ENCODE data around the gene LRRC14B.
"Not testable (repeated sequence)": the region's sequence is repeated elsewhere in the genome, so short reads cannot be mapped to it uniquely, and the experiment has no call there.

Gene LRRC14B

GRCh38 chr5:215256-215655, 24.0 kb downstream of the LRRC14B start:
- not testable (repeated sequence) for DNase-seq

DNA sequence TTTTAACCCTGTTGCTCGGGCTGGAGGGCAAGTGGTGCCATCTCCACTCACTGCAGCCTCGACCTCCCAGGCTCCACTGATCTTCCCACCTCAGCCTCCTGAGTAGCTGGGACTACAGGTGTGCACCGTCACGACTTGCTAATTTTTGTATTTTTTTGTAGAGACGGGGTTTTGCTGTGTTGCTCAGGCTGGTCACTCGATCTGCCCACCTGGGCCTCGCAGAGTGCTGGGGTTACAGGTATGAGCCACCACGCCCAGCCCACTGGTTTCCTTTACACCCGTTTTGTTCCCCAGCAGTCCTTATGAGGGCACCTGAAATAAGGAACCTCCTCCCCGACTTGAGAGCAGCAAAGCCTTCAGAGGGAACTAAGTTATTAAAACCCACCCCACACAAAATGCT, 24.8 kb downstream of the LRRC14B start:
- DNase-seq = not testable (repeated sequence)

GRCh38 chr5:217494-218456, 26.5 kb downstream of the LRRC14B start, which contains the start of the genes CCDC127 and SDHA:
Gene CCDC127 (minus strand): TSS chr5:218153. CDS start chr5:216849, 1,304 bp downstream.
Gene SDHA (plus strand): TSS chr5:218320. CDS start chr5:218356, 36 bp downstream.
- peak; percentile 99 for DNase-seq

GRCh38 chr5:218457-219291, 27.4 kb downstream of the LRRC14B start:
- DNase-seq = peak; percentile 53

DNA sequence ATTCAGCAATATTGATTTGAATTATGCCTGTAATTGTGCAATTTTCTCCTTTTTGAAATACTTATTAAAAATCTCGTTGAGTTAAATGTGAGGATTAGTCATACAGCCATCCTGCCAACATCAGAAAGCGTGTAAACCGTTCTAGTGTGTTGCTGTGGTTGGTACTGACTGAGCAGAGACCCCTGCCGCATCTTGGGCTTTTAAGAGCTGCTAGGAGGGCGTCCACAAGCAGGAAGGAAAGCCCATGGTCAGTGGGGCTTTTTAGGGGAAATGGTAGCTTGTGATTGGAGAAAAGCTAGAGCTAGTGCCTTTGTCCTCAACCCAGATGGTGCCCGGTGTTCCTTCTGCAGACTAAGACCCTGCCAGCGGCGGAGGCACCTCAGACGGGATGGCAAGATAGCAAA, 28.2 kb downstream of the LRRC14B start:
- DNase-seq = peak; percentile 27

GRCh38 chr5:219991-220390, 28.7 kb downstream of the LRRC14B start:
- DNase-seq = peak; percentile 53

DNA sequence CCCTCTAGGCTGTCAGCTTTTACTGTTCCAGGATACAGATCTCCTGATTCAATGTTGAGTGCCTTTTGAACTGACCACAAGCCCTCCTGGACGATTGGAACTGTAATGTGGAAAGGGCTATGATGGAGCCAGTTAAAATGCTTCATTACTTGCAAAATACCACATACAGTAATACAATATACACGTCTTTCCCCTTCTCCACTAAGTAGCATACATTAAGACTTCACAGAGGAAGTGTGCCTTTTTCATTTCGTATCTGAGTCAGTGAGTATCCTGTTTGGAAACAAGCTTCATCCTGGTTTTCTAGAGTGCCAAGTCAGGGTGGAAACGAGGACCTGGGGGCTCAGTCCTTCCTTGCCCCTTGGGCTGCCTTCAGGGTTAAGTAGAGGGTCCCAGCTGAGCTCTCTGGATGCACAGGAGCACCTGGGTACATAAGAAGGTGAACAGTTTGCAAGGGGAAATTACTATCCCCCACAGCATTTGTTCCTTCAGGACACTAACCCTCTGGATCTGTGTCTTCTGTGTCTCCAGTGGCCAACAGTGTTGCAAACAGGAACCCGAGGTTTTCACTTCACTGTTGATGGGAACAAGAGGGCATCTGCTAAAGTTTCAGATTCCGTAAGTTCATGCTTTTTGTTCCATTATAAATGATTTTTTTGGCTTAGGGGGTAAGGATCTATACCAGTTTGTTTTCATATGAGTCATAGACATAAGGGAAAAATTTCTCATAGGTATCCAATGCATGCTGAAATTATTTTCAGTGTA, 31.8 kb downstream of the LRRC14B start:
- peak; percentile 54 for DNase-seq

GRCh38 chr5:223791-224190, 32.5 kb downstream of the LRRC14B start:
- DNase-seq = no peak

GRCh38 chr5:225334-225733, 34.0 kb downstream of the LRRC14B start:
- DNase-seq = no peak

DNA sequence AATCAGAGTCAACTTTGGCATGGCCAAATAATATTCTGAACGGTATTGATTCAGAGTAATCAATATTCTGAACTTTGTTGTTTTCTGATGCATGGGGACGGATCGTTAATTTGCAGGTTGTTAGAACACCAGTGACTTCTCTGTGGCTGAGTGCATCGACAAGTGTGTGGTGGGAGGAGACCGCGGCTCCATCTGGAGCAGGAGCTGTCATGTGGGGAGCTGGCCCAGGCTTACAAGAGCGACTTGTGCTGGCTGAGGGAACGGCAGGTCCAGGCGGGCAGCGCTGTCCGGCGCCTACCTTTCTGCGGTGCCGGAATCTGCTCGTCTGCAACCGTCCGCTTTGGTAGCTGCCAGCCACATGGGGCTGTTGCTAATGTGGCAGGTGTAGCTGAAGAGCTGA, 36.1 kb downstream of the LRRC14B start:
- not testable (repeated sequence) for DNase-seq

DNA sequence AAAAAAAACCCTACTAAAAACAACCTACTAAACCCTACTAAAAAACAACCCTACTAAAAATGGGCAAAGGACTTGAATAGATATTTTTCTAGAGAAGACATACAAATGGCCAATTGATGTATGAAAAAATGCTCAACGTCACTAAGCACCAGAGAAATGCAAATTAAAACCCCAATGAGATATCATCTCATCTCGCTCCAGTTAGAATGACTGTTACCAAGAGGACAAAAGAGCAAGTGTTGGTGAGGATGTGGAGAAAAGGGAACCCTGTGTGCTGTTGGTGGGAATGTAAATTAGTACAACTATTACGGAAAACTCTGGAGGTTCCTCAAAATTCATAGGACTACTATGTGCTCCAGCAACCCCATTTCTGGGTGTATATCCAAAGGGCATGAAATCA, 37.6 kb downstream of the LRRC14B start:
- DNase-seq = no peak

GRCh38 chr5:230711-231110, 39.4 kb downstream of the LRRC14B start:
- DNase-seq = no peak

DNA sequence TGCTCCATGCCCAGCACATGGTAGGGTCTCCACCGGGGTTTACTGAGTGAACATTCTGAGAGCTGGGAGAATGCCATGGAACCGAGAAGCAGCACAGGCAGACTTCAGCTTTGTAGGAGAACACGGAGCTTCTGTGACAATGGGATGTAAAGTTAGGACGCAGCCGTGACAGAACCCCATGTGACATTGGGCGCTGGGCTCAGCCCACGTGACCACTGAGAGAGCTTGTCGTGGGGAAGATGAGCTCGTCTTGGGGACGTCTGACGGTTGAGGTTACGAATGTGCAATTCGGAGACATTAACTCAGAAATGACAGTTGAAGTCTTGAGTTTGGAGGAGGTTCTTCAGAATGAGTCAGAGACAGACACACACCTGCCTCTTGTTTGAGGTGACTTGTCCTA, 40.4 kb downstream of the LRRC14B start:
- no peak for DNase-seq

DNA sequence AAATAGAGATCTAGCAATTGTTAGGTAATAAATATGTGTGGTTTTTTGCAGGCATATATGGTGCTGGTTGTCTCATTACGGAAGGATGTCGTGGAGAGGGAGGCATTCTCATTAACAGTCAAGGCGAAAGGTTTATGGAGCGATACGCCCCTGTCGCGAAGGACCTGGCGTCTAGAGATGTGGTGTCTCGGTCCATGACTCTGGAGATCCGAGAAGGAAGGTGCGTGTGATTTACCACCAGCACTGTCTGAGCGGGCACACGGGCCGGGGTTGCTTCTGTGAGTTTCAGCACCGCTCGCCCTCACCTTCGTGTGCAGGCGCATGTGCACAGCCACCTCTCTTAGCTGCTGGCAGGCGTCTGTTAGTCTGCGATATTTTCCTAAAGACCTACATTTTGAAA, 42.1 kb downstream of the LRRC14B start:
- DNase-seq = not testable (repeated sequence)

DNA sequence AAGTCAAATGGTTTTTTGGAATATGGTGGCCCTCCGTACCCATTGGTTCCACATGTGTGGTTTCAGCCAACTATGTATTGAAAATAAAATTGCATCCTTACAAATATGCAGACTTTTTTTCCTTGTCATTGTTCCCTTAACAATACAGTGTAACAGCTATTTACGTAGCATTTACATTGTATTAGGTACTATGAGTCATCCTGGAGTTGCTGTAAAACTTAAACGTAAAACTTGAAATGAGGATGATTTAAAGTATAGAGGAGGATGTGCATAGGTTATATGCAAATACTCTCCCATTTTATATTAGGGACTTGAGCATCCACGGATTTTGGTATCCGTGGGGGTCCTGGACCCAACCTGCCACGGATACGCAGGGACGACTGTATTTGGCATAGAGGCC, 43.2 kb downstream of the LRRC14B start:
- DNase-seq = no peak

DNA sequence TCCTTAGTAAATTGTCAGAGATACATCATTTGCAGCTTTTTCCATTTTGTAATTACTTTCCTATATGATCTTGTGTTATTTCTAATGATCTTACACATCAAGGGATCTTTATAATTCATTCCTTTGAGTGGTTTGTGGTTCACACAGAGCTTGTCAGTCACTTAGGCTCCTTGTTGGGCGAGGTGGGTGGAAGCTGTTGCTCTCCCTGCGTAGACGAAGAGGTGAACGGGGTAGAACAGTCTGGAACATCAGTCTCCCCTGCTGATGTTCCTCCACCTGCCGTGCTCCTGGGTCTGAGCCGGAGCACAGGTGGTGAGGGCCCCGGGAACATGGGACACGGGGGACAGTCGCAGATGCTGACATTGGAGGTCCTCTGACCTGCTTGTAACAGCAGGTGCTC, 44.2 kb downstream of the LRRC14B start:
- DNase-seq = not testable (repeated sequence)

GRCh38 chr5:237931-238330, 46.6 kb downstream of the LRRC14B start:
- not testable (repeated sequence) for DNase-seq

- not testable (repeated sequence) for DNase-seq
Measured at GRCh38 chr5:240550-240949, 49.3 kb downstream of the LRRC14B start.

DNA sequence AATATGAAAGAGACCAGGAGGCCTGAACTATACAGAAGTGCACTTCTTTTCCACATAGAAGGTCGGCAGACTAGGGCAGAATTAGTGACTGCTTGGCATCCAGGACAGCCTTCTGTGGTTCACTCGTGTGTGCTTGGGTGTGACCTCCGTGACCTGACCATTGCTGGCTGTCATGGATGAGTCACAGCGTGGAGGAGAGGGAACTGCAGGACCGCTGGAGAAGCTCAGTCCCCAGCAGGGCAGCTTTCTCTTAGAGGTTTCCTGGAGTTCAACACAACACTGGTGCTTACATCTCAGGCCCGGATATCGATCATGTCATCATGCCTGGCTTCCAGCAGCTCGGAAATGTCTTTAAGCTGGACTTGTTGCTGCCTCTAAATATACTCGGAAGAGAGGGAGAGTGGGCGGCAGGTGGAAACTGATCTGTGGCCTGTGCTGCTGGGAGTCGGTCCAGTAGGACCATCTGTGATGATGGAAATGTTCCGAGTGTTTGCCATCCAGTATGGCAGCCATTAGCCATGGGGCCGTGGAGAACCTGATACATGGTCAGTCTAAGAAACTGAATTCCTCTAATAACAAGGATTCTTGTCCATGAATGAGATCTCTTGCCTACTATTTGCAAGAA, 49.9 kb downstream of the LRRC14B start:
- not testable (repeated sequence) for DNase-seq

DNA sequence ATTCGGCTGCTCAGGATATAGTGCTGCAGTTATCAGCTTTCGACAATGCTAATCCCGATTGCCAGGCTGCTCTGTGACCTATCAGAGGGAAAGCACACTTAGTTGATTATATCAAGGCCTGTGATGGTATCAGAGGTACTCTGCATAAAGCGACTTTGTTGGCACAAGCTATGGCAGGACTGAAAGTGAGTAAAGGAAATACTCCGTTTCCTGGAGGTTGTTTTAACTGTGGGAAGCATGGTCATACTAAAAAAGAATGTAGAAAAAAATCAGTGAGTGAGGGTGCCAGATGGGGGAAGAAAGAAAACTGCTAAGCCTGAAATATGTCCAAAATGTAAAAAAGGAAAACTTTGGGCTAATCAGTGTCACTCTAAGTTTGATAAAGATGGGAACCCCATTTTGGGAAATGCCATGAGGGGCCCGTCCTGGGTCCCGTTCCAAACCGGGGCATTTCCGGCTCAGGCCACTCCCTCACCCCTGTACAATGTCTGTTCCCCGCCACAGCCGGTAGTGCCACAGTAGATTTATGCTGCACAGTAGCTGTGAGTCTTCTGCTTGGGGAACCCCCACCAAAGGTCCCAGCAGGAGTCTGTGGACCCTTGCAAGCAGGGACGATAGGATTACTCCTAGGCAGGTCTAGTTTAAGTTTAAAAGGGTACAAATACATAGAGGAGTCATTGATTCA, 52.5 kb downstream of the LRRC14B start:
- not testable (repeated sequence) for DNase-seq

DNA sequence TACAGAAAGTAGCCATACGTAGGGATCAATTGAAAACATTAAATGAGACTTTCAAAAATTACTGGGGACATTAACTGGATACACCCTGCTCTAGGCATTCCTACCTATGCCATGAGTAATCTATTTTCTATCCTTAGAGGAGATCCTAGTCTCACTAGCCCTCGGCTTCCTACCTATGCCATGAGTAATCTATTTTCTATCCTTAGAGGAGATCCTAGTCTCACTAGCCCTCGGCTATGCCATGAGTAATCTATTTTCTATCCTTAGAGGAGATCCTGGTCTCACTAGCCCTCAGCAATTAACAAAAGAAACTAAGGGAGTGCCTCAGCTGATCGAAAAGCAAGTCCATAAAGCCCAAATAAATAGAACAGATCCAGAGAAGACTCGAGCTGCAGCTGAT, 54.4 kb downstream of the LRRC14B start:
- DNase-seq = not testable (repeated sequence)
